Progenitor cell of endocrine pancreas (in vitro differentiated cells): ENCODE data around the gene GATA1. TPM values are rescaled to one million over a fixed set of nuclear protein-coding genes. Genes with fewer than 3 reads are reported as not detected.

Source experiments
- DNase-seq: peaks from one replicate; pipeline ENCODE4 v3.0.0; 2021; ENCODE audit warnings: low spot score; ENCODE audit not compliant: unreplicated experiment
- H3K27ac Mint-ChIP-seq: 2 replicates; pipeline ENCODE4 v1.8.0; 2021; ENCODE audit warnings: mild to moderate bottlenecking, moderate library complexity, mixed read lengths
- H3K27me3 Mint-ChIP-seq: 2 replicates; pipeline ENCODE4 v1.8.0; 2021; ENCODE audit warnings: mixed read lengths
- H3K36me3 Mint-ChIP-seq: 2 replicates; pipeline ENCODE4 v1.8.0; 2022; ENCODE audit warnings: mixed read lengths; ENCODE audit not compliant: insufficient read depth
- H3K4me1 Mint-ChIP-seq: 2 replicates; pipeline ENCODE4 v1.8.0; 2021; ENCODE audit warnings: low read depth, mixed read lengths
- H3K4me3 Mint-ChIP-seq: 2 replicates; pipeline ENCODE4 v1.8.0; 2021; ENCODE audit warnings: low read depth, mild to moderate bottlenecking, moderate library complexity, mixed read lengths
- H3K9me3 Mint-ChIP-seq: 2 replicates; pipeline ENCODE4 v1.8.0; 2021; ENCODE audit warnings: low read depth, mixed read lengths
- CTCF ChIP-seq: fragments of 200-600 bp; sonication (generic); IDR thresholded peaks from one replicate; pipeline ENCODE4 v1.5.0; 2021; ENCODE audit warnings: antibody characterized with exemption, mild to moderate bottlenecking; ENCODE audit not compliant: unreplicated experiment
- total RNA-seq: library from RNA; stranded (reverse); gene quantifications from 2 replicates; pipeline ENCODE4 v1.2.1, GENCODE V29; 2021

Gene GATA1
- total RNA-seq, 1 donor from 2014 or later: not detected

- no peak for DNase-seq
- Mint-ChIP-seq H3K27ac (no peak overlapping the region), H3K9me3 (peaks cover 7% of the 10 kb centered on the region), H3K4me1 (no peaks in the 10 kb centered on the region), H3K27me3 (no peaks in the 10 kb centered on the region), H3K4me3 (no peak overlapping the region), H3K36me3 (no peaks in the 10 kb centered on the region)
- TF ChIP-seq CTCF: no peak
Measured at GRCh38 chrX:48745222-48745621, 41.2 kb upstream of the GATA1 start.

GRCh38 chrX:48747415-48748016 lies 38.9 kb upstream of the GATA1 start:
- Mint-ChIP-seq H3K9me3 (peaks cover 3% of the 10 kb centered on the region), H3K27me3 (no peaks in the 10 kb centered on the region), H3K27ac (peak overlapping the region; percentile 56), H3K36me3 (no peaks in the 10 kb centered on the region), H3K4me1 (no peaks in the 10 kb centered on the region), H3K4me3 (no peak overlapping the region)
- TF ChIP-seq CTCF: no peak
- no peak for DNase-seq

- TF ChIP-seq CTCF: no peak
- no peak for DNase-seq
- H3K4me3 Mint-ChIP-seq: no peak overlapping the region
- no peaks in the 10 kb centered on the region for H3K4me1 Mint-ChIP-seq
- H3K27me3 Mint-ChIP-seq: no peaks in the 10 kb centered on the region
- H3K36me3 Mint-ChIP-seq: no peaks in the 10 kb centered on the region
- H3K9me3 Mint-ChIP-seq: peaks cover 3% of the 10 kb centered on the region
- no peak overlapping the region for H3K27ac Mint-ChIP-seq
Measured at GRCh38 chrX:48749182-48749581, 37.2 kb upstream of the GATA1 start.

GRCh38 chrX:48751343-48751742 lies 35.0 kb upstream of the GATA1 start:
- Mint-ChIP-seq H3K4me1 (no peaks in the 10 kb centered on the region), H3K36me3 (no peaks in the 10 kb centered on the region), H3K27me3 (no peaks in the 10 kb centered on the region), H3K4me3 (no peak overlapping the region), H3K27ac (no peak overlapping the region), H3K9me3 (peaks cover 7% of the 10 kb centered on the region)
- no peak for TF ChIP-seq CTCF
- DNase-seq: no peak

- no peak overlapping the region for H3K4me3 Mint-ChIP-seq
- no peaks in the 10 kb centered on the region for H3K27me3 Mint-ChIP-seq
- H3K4me1 Mint-ChIP-seq: no peaks in the 10 kb centered on the region
- DNase-seq: no peak
- H3K27ac Mint-ChIP-seq: no peak overlapping the region
- H3K36me3 Mint-ChIP-seq: no peaks in the 10 kb centered on the region
- no peak for TF ChIP-seq CTCF
- H3K9me3 Mint-ChIP-seq: peaks cover 7% of the 10 kb centered on the region
Measured at GRCh38 chrX:48752498-48752897, 33.9 kb upstream of the GATA1 start.
